Neural cell (in vitro differentiated cells): Measurements from ENCODE around the gene FETUB. TPM values are rescaled to one million over a fixed set of nuclear protein-coding genes. Genes with fewer than 3 reads are reported as not detected.

ENCODE experiments used
- H2AFZ ChIP-seq: fragments of 200-600, 300-800 bp; sonication (generic), shearing (Covaris generic); 2 replicates; pipeline ENCODE4 v1.6.0; 2014; ENCODE audit warnings: low read depth, mild to moderate bottlenecking, antibody characterized with exemption, low read length, moderate library complexity
- H3F3A ChIP-seq: fragments of 200-600 bp; shearing (Covaris generic); 2 replicates; pipeline ENCODE4 v1.6.1; 2016; ENCODE audit warnings: mild to moderate bottlenecking, moderate library complexity, mixed read lengths, antibody characterized with exemption, low read length; ENCODE audit not compliant: insufficient read depth, poor library complexity, severe bottlenecking
- H3K27ac ChIP-seq: fragments of 200-600, 300-800 bp; sonication (generic), shearing (Covaris generic); 2 replicates; pipeline ENCODE4 v1.5.1; 2014; ENCODE audit warnings: mild to moderate bottlenecking, low read length, moderate library complexity
- H3K27me3 ChIP-seq: fragments of 300-800, 200-600 bp; sonication (generic), shearing (Covaris generic); 2 replicates; pipeline ENCODE4 v1.6.0; 2014; ENCODE audit warnings: mild to moderate bottlenecking, low read depth, low read length, moderate library complexity; ENCODE audit not compliant: insufficient read depth
- H3K36me3 ChIP-seq: fragments of 300-800, 200-600 bp; sonication (generic), shearing (Covaris generic); 2 replicates; pipeline ENCODE4 v1.5.1; 2014; ENCODE audit warnings: mild to moderate bottlenecking, antibody characterized with exemption, low read length, moderate library complexity; ENCODE audit not compliant: insufficient read depth
- H3K4me2 ChIP-seq: fragments of 300-800, 200-600 bp; sonication (generic), shearing (Covaris generic); 2 replicates; pipeline ENCODE4 v1.6.0; 2014; ENCODE audit warnings: mild to moderate bottlenecking, low read length
- H3K4me3 ChIP-seq: fragments of 300-800, 200-600 bp; sonication (generic), shearing (Covaris generic); 2 replicates; pipeline ENCODE4 v1.5.1; 2014; ENCODE audit warnings: mild to moderate bottlenecking, low read length, moderate library complexity
- H3K79me2 ChIP-seq: fragments of 200-600 bp; shearing (Covaris generic); replicated peaks from 2 replicates; pipeline ENCODE4 v1.6.0; 2014; ENCODE audit warnings: mild to moderate bottlenecking, low read length, moderate library complexity; ENCODE audit not compliant: insufficient read depth
- H3K9ac ChIP-seq: fragments of 300-800, 200-600 bp; sonication (generic), shearing (Covaris generic); 2 replicates; pipeline ENCODE4 v1.6.1; 2016; ENCODE audit warnings: mild to moderate bottlenecking, low read length, mixed read lengths
- H3K9me2 ChIP-seq: fragments of 200-600 bp; shearing (Covaris generic); 2 replicates; pipeline ENCODE4 v1.6.1; 2016; ENCODE audit warnings: mild to moderate bottlenecking, low read length, mixed read lengths; ENCODE audit not compliant: insufficient read depth
- H3K9me3 ChIP-seq: fragments of 200-600, 300-800 bp; sonication (generic), shearing (Covaris generic); 2 replicates; pipeline ENCODE4 v1.6.1; 2016; ENCODE audit warnings: mild to moderate bottlenecking, mixed run types, low read length, moderate library complexity, mixed read lengths
- H4K20me1 ChIP-seq: fragments of 200-600 bp; shearing (Covaris generic); 2 replicates; pipeline ENCODE4 v1.6.1; 2016; ENCODE audit warnings: mild to moderate bottlenecking, mixed run types; ENCODE audit not compliant: insufficient read depth
- CTCF ChIP-seq: fragments of 450-650 bp; IDR thresholded peaks from 2 replicates; pipeline ENCODE4 v1.5.1; 2014; ENCODE audit warnings: antibody characterized with exemption, mild to moderate bottlenecking, moderate library complexity; ENCODE audit not compliant: poor library complexity, severe bottlenecking
- EP300 ChIP-seq: fragments of 450-650 bp; conservative IDR thresholded peaks from 2 replicates; pipeline ENCODE4 v1.6.1; 2014; ENCODE audit warnings: antibody characterized with exemption, mild to moderate bottlenecking, moderate library complexity; ENCODE audit not compliant: poor library complexity, severe bottlenecking
- EZH2 ChIP-seq: fragments of 200-600, 300-800 bp; shearing (Covaris generic), sonication (generic); IDR thresholded peaks from 2 replicates; pipeline ENCODE4 v1.6.1; 2014; ENCODE audit warnings: antibody characterized with exemption, low read length, borderline replicate concordance, mild to moderate bottlenecking; ENCODE audit not compliant: insufficient read depth, poor library complexity, severe bottlenecking
- MXI1 ChIP-seq: fragments of 450-650 bp; conservative IDR thresholded peaks from 2 replicates; pipeline ENCODE4 v1.6.1; 2014; ENCODE audit warnings: antibody characterized with exemption, mild to moderate bottlenecking; ENCODE audit not compliant: poor library complexity, severe bottlenecking
- POLR2AphosphoS5 ChIP-seq: IDR thresholded peaks from 2 replicates; pipeline ENCODE4 v1.6.1; 2012
- RAD21 ChIP-seq: fragments of 450-650 bp; conservative IDR thresholded peaks from 2 replicates; pipeline ENCODE4 v1.6.1; 2014; ENCODE audit warnings: antibody characterized with exemption, mild to moderate bottlenecking, moderate library complexity
- SMC3 ChIP-seq: fragments of 450-650 bp; conservative IDR thresholded peaks from 2 replicates; pipeline ENCODE4 v1.6.1; 2014; ENCODE audit warnings: antibody characterized with exemption, mild to moderate bottlenecking, moderate library complexity; ENCODE audit not compliant: poor library complexity
- TAF1 ChIP-seq: IDR thresholded peaks from 2 replicates; pipeline ENCODE4 v1.6.1; 2012; ENCODE audit warnings: low read depth
- polyA plus RNA-seq: library from polyadenylated mRNA; depleted of rRNA; stranded (reverse); fragments of >200 nt; gene quantifications from 2 replicates; pipeline ENCODE4 v1.2.3, GENCODE V29; 2014
- TF ChIP-seq, protein P1 (sequence below): IDR thresholded peaks from 2 replicates; pipeline ENCODE4 v1.6.1; 2012; ENCODE audit warnings: borderline replicate concordance

The FETUB gene
- polyA plus RNA-seq, 1 donor from 2014 or later = not detected

- H4K20me1 ChIP-seq = no peaks in the 10 kb centered on the region
- no peaks in the 10 kb centered on the region for H3K9me2 ChIP-seq
- no peaks in the 10 kb centered on the region for H3F3A ChIP-seq
- no peak overlapping the region for H3K9ac ChIP-seq
- no peak for TF ChIP-seq CTCF
- H3K36me3 ChIP-seq = no peaks in the 10 kb centered on the region
- H3K4me2 ChIP-seq = no peak overlapping the region
- no peaks in the 10 kb centered on the region for H3K79me2 ChIP-seq
- no peak overlapping the region for H2AFZ ChIP-seq
- H3K27ac ChIP-seq = no peak overlapping the region
- H3K4me3 ChIP-seq = no peak overlapping the region
- no peaks in the 10 kb centered on the region for H3K27me3 ChIP-seq
- H3K9me3 ChIP-seq = no peaks in the 10 kb centered on the region
Measured at GRCh38 chr3:186694288-186695032, 54.3 kb downstream of the FETUB start.

DNA sequence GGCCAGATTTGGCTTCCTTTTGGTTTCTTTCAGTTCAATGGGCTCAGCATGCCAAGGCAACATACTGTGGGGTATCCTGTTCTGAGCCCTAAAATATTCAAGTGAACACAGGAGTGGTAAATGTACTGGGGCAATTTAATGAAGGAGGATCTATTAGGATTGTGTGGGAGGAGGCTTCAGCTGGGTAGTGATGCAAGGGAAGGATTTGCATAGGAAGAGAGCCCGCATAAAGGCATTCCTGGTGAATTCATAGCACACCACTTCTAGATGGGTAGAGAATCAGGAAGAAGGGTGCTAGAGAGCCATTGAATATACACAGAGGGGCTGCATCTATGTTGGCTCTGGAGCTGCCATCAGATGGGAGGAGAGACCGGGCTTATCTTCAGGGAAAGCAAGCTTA, 56.3 kb downstream of the FETUB start:
- H3F3A ChIP-seq = no peaks in the 10 kb centered on the region
- no peak overlapping the region for H3K9ac ChIP-seq
- H3K27ac ChIP-seq = no peak overlapping the region
- H3K36me3 ChIP-seq = no peaks in the 10 kb centered on the region
- H3K27me3 ChIP-seq = no peaks in the 10 kb centered on the region
- no peaks in the 10 kb centered on the region for H3K9me2 ChIP-seq
- H4K20me1 ChIP-seq = no peaks in the 10 kb centered on the region
- TF ChIP-seq TAF1 = no peak
- H3K9me3 ChIP-seq = no peaks in the 10 kb centered on the region
- H3K79me2 ChIP-seq = no peaks in the 10 kb centered on the region
- H3K4me3 ChIP-seq = no peak overlapping the region
- no peak overlapping the region for H3K4me2 ChIP-seq
- H2AFZ ChIP-seq = no peak overlapping the region

DNA sequence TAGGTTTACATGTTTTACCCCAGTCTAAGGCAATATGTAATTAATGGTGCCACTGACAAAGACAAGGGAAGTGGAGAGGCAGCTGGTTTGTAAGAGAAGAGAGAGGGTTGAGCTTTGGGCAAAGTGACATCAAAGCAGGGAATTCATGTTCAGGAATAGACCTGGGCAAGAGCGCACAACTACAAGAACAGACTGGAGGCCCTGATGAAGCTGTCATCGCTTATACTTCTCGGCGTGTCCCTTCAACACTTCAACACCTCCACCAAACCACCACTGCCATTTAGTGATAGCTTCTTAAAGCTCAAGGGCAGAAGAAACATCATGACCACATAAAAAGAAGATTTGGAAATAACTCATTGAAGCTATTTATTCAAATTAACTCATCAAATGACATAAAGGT, 57.3 kb downstream of the FETUB start:
- H2AFZ ChIP-seq = no peak overlapping the region
- H3K9me3 ChIP-seq = no peaks in the 10 kb centered on the region
- H3K9ac ChIP-seq = no peak overlapping the region
- no peaks in the 10 kb centered on the region for H3K9me2 ChIP-seq
- no peak overlapping the region for H3K4me3 ChIP-seq
- no peaks in the 10 kb centered on the region for H3K79me2 ChIP-seq
- no peaks in the 10 kb centered on the region for H3K36me3 ChIP-seq
- H4K20me1 ChIP-seq = no peaks in the 10 kb centered on the region
- no peak overlapping the region for H3K4me2 ChIP-seq
- no peaks in the 10 kb centered on the region for H3K27me3 ChIP-seq
- no peak overlapping the region for H3K27ac ChIP-seq
- H3F3A ChIP-seq = no peaks in the 10 kb centered on the region
- TF ChIP-seq SMC3 (no peak), RAD21 (no peak), CTCF (no peak), MXI1 (no peak), POLR2AphosphoS5 (no peak), EP300 (no peak), EZH2 (no peak), TAF1 (no peak)
- TF ChIP-seq, protein P1, sequence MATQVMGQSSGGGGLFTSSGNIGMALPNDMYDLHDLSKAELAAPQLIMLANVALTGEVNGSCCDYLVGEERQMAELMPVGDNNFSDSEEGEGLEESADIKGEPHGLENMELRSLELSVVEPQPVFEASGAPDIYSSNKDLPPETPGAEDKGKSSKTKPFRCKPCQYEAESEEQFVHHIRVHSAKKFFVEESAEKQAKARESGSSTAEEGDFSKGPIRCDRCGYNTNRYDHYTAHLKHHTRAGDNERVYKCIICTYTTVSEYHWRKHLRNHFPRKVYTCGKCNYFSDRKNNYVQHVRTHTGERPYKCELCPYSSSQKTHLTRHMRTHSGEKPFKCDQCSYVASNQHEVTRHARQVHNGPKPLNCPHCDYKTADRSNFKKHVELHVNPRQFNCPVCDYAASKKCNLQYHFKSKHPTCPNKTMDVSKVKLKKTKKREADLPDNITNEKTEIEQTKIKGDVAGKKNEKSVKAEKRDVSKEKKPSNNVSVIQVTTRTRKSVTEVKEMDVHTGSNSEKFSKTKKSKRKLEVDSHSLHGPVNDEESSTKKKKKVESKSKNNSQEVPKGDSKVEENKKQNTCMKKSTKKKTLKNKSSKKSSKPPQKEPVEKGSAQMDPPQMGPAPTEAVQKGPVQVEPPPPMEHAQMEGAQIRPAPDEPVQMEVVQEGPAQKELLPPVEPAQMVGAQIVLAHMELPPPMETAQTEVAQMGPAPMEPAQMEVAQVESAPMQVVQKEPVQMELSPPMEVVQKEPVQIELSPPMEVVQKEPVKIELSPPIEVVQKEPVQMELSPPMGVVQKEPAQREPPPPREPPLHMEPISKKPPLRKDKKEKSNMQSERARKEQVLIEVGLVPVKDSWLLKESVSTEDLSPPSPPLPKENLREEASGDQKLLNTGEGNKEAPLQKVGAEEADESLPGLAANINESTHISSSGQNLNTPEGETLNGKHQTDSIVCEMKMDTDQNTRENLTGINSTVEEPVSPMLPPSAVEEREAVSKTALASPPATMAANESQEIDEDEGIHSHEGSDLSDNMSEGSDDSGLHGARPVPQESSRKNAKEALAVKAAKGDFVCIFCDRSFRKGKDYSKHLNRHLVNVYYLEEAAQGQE = no peak
